ENCODE data around the gene MSL1. TPM values are rescaled to one million over a fixed set of nuclear protein-coding genes. Genes with fewer than 3 reads are reported as not detected.

The MSL1 gene
- polyA plus RNA-seq, 4 donors, result 137 to 189 (median 172) TPM

- DNase-seq (ENCODE audit: low read depth in 4 of 4, low spot score in 3 of 4), result no peak
These were observed 18.6 kb upstream of the MSL1 start for GRCh38 chr17:40103071-40103661.

GRCh38 chr17:40103688-40104087 lies 18.1 kb upstream of the MSL1 start:
- DNase-seq (ENCODE audit: low read depth in 4 of 4, low spot score in 3 of 4), result no peak

- DNase-seq (ENCODE audit: low read depth in 4 of 4, low spot score in 3 of 4), result no peak
These were observed 16.9 kb upstream of the MSL1 start for GRCh38 chr17:40104594-40105486.

DNA sequence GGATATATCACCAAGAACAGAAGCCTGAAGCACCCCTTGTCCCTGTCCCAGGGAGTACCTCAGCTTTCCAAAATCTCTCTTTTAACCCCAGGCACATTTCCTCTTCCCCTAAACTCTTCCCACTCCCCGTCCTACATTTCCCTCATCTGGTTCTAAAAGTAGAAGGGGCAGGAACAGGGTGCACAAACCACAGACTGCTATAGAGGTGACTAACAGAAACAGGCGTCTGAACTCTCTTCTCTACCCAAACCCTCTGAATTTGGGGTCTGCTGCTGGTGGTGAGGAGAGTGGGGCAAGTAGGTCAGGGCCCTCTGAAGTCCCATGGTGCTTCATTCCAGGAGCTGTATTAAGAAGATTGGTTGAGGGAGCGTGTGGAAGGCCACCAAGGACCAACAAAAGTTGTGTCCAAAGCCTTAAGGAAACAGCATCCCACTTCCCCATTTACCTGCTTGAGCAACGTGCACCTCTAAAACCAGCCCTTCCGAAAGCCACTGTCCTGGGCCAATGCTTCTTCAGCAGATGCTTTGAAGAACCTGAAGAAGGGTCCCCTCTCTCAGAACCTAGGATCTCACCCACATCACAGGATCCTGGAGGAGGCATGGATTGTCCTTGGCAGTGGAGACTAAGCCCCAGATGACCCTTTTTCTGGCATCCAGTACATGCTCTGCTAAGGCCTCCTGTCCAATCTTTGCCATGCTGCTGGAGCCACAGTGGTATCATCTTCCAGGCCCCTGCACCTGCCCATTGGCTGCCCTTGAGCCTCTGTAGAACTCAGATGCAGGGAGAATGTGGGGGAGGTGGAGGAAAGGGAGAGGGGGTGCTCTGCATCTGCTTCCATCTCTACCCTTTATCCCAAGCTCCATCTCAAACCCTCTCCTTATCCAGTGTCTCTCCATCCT lies 15.7 kb upstream of the MSL1 start:
- no peak for DNase-seq (ENCODE audit: low read depth in 4 of 4, low spot score in 3 of 4)

DNA sequence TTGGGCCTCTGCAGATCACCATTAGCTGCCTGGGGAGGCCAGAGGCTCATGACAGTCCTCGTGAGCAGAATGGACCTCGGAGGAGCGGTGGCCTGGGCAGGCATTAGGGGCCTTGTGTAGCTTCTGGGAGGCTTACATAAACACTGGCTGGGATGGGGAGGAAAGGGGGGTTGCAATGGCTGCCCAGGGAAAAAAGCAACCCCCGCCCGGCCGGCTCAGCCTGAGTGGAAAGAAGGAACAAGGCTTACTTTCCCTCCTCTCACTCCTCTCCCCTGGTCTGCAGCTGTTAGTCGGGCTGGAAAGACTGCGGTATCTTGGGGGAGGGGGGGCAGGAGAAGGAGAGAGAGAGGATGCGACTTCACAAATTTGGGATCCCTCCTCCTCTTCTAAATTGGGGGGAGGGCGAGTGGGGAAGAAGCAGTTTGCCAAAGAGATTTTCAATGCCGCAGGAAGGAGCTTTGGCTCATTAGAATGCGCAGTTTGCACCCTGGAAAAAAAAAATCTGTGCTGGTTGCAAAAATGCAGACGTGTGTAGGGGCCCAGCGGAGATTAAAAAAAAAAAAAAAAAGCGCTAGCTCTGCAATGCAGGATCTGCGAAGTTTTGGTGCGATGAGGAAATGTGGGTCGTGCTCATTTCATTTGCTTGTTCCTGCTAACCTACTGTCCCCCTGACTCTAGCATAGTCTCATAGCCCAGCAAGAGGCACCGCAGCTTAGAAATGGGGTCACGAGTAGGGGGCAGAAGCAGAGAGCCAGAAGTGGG lies 14.8 kb upstream of the MSL1 start:
- DNase-seq (ENCODE audit: low read depth in 4 of 4, low spot score in 3 of 4), result no peak

- DNase-seq (ENCODE audit: low read depth in 4 of 4, low spot score in 3 of 4), result no peak
These were observed 14.1 kb upstream of the MSL1 start for GRCh38 chr17:40107522-40108174.

- DNase-seq (ENCODE audit: low read depth in 4 of 4, low spot score in 3 of 4), result no peak
These were observed 12.6 kb upstream of the MSL1 start for GRCh38 chr17:40108970-40109824.

GRCh38 chr17:40110026-40110845 lies 11.5 kb upstream of the MSL1 start:
- DNase-seq (ENCODE audit: low read depth in 4 of 4, low spot score in 3 of 4), result no peak

- DNase-seq (ENCODE audit: low read depth in 4 of 4, low spot score in 3 of 4), result peak; percentile 85 to 92 (median 89)
These were observed 10.3 kb upstream of the MSL1 start for GRCh38 chr17:40111221-40112128.

GRCh38 chr17:40112191-40112711 lies 9.5 kb upstream of the MSL1 start:
- DNase-seq (ENCODE audit: low read depth in 4 of 4, low spot score in 3 of 4), result no peak

DNA sequence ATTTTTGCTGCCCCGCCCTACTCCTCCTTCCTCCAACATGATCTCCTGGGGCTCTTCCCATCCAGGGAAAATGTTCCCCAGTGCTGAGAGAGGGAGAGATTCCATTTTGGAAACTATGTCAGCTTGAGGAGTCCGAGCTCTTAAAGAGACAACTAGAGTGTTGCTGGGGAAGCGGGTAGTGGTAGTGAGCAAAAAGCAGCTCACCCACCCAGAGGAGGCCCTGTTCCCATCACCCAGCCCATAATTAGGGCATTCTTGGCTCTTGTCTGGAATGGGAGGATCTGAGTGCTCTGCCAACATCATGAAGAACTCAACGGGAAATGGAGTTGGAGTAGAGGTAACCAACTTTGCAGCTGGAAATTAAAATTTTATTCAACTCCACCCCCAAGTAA lies 9.1 kb upstream of the MSL1 start:
- DNase-seq (ENCODE audit: low read depth in 4 of 4, low spot score in 3 of 4), result no peak

- DNase-seq (ENCODE audit: low read depth in 4 of 4, low spot score in 3 of 4), result peak; percentile 84 to 92 (median 92)
These were observed 8.5 kb upstream of the MSL1 start for GRCh38 chr17:40113110-40113906.

DNA sequence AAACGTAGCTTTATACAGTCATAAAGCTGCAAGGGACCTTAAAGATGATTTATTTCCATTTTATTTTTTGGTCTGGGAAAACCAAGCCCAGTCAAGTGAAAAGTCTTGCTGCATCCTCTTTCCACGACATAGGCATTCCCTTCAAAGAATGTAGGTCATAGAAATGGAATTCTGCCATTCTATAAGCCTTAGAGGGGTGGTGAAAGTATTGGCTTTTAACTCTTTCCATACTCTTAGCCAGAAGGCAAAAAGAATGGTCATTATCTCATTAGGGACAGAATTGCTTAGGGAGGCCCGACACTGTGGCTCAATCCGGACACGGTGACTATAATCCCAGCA lies 7.9 kb upstream of the MSL1 start:
- no peak for DNase-seq (ENCODE audit: low read depth in 4 of 4, low spot score in 3 of 4)

- no peak for DNase-seq (ENCODE audit: low read depth in 4 of 4, low spot score in 3 of 4)
These were observed 6.7 kb upstream of the MSL1 start for GRCh38 chr17:40115101-40115436.

DNA sequence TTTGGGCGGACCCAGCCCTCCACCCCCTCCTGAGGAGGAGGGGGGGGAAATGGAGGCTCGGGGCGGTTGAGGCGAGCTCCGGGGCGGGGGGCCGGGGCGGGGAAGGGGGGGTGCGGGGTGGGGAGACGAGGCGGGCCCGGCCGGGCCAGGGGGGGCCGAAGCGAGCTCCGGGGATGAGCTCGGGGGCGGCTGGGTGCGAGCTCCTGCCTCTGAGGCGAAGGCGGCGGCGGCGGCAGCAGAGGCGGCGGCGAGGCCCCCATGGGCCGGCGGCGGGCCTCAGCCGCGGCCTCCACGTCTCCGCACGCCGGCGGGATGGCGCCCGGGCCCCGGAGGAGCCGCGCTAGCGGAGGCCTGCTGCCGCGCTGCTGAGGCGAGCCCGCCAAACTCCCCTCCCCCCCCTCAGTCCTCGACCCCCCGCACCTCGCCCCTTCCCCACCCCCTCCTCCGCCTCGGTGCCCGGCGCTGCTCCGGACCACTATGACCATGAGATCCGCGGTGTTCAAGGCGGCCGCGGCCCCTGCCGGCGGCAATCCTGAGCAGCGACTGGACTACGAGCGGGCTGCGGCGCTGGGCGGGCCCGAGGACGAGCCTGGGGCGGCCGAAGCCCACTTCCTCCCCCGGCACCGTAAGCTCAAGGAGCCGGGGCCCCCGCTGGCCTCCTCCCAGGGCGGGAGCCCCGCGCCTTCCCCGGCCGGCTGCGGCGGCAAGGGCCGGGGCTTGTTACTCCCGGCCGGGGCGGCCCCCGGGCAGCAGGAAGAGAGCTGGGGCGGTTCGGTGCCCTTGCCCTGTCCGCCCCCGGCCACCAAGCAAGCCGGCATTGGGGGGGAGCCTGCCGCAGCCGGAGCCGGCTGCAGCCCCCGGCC lies 596 bp downstream of the MSL1 start:
- DNase-seq (ENCODE audit: low read depth in 4 of 4, low spot score in 3 of 4), result no peak
